AG08395 (cell line): ENCODE results near the gene DNAJB13.
A peak's percentile ranks its signal among the peaks of the same experiment; 100 is the strongest.
"Not testable (repeated sequence)": the region's sequence is repeated elsewhere in the genome, so short reads cannot be mapped to it uniquely, and the experiment has no call there.

Experiments
- DNase-seq: peaks from one replicate; pipeline ENCODE4 v3.0.0; 2012; ENCODE audit warnings: mixed read lengths, low spot score

DNAJB13 gene

DNA sequence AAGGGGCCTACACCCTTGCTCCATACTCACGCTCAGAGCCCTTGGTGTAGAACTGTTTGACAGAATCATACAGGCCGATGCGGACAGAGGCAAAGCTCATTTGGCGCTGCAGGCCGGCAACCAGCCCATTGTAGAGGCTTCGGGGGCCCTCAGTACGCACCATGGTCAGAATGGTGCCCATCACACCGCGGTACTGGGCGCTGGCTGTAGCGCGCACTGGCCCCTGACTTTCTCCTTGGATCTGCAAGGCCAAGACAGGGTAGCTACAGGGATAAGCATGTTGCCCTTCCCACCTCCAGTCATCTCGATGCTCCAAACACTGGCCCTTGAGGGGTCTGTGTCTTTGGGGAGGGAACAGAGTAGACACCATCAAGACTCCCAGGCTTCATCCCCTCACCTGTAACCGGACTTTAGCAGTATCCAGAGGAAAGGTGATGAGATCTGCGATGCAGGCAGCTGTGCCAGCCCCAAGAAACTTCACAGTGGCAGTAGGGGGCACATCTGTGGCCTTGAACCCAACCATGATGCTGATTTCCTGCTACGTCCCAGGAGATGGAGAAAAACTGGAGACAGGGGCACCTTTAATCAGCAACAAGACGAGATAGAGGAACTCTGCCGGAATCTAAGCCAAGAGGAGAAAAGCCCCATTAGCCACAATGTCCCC, 27.2 kb downstream of the DNAJB13 start:
- DNase-seq = no peak

DNA sequence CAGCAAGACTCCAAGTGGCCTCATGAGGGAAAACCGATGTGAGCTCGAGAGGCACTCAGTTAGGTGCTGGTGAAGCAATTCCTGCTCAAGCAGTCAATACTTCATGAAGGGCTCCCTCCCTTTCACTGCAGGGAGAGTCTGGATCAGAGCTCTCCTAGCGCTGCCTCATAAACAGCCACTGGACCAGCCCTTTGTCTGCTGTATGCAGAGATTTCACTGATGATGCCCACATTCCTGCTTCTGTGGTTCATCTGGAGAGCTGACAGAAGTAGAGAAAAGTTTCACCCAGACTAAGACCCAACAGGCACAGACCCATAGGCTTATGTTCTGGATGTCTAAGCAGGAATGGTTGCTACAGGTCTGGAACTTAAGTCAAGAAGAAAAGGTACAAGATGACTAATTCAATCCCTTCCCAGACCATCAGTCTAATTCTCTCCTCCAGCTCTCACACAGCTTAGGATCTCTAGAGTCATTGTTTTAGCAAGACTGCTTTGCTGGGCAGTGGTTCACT, 27.8 kb downstream of the DNAJB13 start:
- DNase-seq = peak; percentile 26

DNA sequence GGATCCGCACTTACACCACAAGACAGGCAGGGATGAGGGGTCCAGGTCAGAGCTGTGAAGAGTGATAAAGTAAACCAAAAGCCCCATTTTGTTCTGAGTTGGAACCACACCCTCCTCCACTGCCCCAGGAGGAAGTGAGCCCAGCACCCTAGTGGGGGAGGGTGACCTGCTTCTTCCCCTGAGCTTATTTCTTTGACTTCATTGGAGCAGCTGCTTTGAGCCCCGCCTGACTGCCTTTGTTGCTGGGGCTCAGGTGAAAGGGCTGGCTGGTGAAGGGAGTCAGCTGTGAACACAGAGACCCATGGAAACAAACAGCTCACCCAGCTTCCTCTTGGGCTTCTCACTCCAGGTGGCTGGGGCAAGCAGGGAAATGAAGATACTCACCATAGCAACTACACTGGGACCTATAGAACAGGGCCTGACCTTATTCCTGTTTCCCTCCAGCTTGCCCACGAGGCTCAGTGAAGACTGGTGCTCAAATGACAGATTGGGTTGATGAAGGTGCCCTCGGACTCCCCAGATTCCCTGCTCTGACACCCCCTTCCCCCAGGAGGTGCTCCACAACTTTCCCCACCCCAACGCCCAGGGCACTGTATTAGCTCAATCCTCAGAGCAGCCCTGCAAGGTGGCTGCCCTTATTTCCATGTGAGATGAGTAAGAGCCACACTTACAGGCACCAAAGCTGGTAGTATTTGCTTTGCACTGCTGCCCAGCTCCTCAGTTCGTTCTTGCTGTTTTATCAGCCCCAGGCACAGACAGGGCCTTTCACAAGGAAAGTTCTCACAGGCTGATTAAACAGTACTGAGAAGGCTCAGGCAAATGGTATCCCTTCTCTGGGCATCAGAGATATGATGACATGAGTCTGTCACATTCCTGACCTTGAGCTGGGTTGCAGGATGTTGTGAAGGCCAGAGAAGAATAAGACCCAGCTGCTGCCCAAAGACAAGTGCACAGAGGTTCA, 29.5 kb downstream of the DNAJB13 start:
- DNase-seq = no peak

DNA sequence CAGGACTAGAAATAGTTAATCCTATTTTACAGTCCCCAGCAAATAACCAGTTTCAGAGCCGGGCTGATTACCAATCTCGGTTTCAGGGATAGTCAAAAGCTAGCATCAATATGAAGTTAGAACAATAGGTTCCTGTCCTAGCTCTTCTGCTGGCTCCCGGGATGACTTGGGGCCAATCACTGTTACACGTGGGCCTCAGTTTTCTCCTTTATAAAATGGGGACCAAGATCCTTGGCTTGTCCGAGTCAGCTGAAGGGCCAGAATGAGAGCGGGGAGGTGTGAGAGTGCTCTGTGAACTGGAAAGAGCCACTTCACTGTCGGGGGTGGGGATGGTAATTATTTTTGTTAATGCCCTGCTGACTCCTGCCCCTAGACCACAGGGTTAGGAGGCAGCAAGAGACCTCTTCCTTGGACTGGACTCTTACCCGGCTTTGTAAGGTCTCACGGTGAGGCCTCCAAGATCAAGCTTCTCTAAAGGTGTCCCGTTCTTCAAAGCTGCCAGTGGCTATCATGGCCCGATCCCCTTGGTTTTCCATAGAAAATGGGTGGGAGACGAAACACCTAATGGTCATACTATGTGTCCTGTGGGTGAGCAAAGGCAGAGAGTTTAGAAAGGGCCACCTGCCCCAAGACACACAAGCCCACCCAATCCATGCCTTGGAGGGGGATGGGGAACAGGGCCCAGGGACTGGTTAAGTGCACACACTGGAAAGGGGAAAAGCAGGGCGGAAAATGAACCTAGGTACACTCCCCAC, 30.4 kb downstream of the DNAJB13 start:
- DNase-seq = no peak

DNA sequence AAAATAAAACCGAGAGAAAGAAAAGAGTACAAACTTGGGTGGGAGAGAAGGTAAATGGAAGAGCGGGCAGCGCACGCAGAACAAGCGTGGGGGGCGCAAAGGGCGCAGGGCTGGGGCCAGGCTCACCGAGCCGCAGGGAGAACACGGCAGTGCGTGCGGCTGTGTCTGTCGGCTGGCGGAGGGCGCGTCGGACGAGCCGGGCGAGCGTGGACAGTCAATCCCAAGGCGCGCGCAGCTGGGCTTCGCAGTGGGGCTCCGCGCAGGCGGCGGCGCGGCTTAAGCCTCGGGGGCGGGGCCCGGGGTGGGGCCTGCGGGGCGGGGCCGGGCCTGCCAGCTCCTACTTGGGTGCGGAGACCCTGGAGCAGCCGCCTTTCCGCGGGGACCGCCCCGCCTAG, 31.8 kb downstream of the DNAJB13 start, which contains the start of gene UCP2:
Gene UCP2 (minus strand): TSS at position 249 of the 395 bp plus-strand sequence. CDS start 4,465 bp downstream, outside the sequence.
- peak; percentile 90 for DNase-seq

DNA sequence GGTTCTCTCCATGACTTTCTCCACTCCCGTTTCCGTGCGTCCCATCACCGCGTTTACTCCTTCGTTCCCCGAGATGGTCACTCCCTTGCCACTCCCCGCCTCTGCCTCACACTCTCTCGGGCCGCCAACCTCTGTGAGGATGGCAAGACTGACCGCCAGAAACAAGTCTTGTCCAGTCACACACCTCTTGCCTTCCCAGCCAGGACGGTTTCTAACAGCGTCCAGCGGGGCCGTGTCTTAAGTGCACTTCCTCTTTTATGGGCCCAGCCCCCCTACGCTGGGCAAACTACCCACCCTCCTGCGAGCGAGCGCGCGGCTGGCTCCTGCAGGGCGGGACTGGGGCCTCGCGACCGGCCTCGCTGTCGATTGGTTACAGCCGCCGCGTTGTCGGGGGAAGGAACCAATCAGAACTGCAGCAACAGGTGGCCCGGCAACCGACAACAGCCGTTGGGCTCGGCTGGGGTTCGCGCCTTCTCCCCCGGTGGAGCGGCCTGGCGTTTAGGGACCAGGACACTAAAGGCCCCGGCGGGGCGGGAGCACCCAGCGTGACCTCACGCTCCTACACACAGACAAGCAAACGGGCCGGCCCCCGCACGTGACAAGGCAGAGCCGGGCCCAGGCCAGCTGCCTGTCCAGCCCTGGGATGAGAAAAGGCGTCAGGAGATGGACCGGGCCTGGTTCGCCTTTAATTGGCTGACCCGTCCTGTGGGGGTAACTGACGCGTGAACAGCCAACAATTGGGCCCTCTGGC, 32.3 kb downstream of the DNAJB13 start:
- DNase-seq = peak; percentile 97

DNA sequence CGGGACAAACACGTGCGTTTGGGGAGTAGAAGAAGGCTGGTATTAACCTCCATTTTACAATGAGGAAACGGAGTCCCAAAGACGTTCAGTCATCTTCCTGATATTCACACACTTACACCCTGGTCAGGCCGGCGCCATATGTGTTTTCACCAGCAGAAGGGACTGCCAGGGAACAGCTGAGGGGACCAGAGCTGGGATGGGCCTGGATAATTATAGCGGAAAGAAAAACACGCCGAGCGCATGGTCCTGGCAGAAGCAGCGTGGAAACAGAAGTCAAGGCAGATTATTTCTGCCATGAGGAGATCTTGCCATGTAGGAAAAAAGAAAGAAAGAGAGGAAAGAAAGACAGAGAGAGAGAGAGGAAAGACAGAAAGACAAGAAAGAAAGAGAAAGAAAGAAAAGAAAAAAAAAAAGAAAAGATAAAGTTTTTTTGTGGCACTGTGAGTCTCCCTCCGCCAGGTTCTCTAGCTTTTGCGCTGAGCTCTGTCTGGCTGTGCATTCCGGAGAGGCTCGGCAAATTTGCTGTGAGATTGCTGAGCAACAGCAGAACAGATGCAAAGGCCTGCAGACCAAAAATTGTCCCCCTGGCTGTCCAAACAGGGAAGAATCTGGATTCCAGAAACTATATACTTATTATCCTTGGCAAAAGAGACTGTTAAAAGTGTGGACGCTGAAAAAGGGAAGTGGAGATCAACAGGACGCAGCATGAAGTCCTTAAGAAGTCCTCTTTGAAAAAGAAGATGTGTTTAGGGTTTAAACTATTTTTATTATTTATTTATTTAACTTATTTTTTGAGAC, 33.1 kb downstream of the DNAJB13 start:
- no peak for DNase-seq

DNA sequence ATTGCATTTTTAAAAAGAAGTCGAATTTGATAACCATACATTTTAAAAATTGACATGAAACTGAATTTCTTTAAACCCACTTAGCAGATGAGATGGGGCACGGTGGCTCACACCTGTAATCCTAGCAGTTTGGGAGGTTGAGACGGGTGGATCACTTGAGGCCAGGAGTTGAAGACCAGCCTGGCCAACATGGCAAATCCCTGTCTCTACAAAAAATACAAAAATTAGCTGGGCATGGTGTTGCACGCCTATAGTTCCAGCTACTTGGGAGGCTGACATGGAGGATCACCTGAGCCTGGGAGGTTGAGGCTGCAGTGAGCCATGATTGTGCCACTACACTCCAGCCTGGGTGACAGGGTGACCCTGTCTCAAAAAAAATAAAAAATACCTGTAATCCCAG, 34.8 kb downstream of the DNAJB13 start:
- not testable (repeated sequence) for DNase-seq

DNA sequence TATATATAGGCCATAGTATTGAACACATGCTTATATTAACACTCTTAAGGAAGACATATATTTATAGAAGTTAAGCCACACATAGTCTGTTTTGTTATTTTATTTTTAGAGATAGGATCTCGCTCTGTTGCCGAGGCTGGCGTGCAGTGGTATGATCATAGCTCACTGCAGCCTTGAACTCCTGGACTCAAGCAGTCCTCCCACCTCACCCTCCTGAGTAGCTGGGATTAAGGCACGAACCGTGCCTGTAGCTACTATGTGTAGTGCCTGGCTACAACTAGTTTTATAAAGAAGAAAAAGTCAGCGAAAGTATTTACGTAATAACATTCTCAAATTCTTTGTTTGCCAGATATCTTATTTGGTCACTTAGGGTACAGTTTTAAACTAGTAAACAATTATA, 37.4 kb downstream of the DNAJB13 start:
- no peak for DNase-seq

DNA sequence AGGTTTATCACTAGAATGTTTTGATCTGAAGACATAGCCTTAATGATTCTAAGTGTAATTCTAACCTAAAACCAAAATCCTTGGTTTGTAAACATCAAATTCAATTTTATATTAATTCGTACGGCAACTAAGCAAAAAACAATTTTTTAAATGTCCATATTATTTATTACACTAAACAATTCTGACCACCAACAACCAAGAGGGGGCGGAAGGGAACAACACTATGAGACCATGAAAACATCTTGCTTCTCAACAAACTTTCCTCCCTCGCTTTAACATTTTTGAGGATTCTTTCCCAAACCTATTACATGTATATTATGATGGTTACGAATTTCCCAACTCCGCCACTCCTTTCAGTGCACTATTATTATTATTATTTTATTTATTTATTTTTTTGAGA, 38.3 kb downstream of the DNAJB13 start:
- no peak for DNase-seq

DNA sequence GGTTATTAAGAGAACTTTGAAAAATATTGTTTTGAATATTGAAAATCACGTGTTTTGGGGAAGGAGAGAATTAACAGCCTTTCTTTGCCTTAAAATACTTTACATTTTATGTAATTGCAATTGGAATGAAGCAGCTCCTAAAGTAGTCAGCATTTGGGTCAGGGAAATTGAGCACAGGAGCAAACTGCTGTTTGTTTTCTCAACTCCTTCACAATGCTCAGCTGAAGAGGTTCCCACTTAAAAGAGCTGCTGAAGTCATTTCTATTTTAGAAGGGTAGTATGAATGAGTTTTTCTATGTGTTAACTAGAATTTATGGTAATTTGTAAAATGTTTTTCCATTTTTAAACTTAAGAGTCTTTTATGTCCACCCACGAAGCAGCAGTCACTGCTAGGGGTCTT, 39.9 kb downstream of the DNAJB13 start:
- DNase-seq = no peak

DNA sequence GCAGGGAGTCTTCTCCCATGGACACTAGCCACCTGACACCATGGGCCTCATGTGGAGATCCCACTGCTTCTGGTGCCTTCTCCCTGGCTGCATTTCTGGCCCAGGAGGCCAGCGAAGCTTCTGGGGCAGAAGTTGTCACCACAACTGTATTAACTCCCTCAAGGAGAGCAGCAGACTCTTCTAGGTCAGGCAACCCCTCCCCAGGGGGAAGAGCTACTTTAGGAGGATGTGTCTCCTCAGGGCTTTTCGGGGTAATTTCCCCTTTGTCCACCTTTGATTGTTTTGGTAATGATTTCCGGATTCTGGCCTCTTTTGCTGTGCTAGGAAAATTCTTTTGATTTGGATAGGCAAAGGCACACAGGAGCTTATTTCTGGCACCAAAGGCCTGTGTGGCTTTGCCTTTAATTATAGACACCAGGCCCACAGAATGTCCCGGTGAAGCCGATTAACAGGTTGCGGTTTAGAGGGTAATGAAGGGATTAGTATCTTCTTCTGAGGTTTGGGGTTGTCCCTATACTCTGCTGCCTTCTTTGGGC, 40.7 kb downstream of the DNAJB13 start:
- DNase-seq = no peak

DNA sequence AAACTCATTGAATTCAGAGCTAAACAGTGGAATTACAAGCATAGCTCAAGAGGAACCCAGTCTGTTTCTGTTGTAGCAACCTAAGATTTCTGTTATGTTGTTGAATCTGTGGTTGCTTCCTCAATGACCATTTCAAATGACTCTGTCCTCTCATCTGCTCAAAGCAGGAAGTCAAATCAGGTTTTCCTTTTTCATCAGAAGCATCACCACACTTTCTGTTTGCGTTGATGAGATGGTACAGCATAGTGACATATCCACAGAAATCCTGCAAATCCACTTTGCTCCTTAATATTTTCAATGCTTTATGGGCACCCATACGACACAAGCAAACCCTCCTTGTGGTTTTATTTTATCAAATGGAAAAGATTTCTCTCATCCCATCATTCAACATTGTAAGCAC, 44.4 kb downstream of the DNAJB13 start:
- no peak for DNase-seq

DNA sequence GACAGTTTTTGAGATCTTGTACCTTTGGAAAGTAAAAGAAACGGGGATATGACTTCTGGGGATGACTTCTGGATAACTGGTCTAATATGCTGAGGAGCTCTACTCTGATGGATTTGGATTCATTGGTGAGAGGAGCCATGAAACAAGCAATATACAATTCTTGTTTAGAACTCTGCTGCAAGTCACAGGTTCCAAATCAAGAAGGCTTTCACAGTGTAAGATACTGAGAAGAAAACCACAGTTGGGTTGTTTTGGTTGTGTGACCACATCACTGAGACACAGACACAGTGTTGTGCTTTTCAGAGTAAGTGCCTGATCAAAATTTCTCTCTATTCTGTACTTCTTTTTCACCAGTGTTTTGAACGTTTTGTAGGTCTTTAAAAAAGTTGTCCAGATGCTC, 44.9 kb downstream of the DNAJB13 start:
- no peak for DNase-seq

DNA sequence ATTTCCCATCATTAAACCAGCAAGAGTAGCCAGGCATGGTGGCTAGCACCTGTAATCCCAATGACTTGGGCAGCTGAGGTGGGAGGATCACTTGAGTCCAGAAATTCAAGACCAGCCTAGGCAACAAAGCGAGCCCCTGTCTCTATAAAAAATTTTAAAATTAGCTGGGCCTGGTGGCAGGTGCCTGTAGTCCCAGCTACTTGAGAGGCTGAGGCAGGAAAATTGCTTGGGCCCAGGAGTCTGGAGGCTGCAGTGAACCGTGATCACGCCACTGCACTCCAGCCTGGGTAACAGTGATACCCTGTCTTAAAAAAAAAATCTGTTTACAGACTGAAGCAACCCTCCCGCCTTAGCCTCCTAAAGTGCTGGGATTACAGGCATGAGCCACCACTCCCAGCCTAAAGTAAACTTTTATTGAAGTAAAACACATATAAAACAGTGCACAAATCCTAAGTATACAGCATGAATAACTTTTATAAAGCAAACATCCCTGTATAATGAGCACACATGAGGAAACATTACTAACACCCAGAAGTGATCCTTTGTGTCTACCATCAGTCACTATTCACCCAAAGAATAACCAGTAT, 45.4 kb downstream of the DNAJB13 start:
- no peak for DNase-seq

DNA sequence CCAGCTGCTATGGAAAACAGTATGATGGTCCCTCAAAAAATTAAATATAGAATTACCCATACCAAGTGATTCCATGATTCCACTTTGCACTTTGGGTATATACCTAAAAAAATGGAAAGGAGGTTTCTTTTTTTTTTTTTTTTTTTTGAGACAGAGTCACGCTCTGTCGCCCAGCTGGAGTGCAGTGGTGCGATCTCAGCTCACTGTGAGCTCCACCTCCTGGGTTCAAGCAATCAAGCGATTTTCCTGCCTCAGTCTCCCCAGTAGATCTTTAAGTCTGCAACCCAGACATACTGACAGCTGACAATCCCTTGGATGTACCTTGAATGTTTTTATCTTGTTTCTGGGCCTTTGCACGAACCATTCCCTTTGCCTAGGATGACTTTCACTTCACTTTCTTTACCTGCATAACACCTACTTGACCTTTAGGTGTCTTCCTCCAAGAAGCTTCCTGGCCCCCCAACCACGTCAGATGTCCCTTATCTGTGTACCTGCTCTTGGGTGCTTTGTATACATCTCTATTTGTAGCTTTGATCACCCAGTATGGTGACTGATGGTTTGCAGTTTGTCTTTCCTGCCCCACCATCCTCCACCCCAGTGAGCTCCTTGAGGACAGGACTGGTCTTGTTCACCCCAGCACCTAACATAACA, 46.4 kb downstream of the DNAJB13 start:
- DNase-seq = no peak

DNA sequence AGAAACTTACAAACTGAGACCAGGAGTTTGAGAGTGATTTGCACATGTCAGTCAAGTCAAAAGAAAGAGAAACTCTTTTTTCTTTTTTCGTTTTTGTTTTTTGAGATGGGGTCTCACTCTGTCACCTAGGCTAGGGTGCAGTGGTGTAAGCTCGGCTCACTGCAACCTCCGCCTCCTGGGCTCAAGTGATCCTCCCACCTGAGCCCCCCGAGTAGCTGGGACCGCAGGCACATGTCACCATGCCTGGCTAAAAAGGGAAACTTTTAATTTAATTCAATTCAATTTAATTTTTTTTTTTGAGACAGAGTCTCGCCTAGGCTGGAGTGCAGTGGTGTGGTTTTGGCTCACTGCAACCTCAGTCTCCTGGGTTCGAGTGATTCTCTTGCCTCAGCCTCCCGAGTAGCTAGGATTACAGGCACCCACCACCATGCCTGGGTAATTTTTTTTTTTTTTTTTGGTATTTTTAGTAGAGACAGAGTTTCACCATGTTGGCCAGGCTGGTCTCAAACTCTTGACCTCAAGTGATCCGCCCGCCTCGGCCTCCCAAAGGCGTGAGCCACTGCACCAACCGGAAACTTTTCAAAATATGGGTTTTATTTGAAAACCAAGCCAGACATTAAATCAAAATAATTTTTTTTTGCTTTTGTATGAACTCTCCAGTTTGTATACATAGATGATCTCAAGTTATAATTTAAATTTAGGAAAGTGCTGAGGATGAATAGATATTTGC, 48.2 kb downstream of the DNAJB13 start:
- no peak for DNase-seq

DNA sequence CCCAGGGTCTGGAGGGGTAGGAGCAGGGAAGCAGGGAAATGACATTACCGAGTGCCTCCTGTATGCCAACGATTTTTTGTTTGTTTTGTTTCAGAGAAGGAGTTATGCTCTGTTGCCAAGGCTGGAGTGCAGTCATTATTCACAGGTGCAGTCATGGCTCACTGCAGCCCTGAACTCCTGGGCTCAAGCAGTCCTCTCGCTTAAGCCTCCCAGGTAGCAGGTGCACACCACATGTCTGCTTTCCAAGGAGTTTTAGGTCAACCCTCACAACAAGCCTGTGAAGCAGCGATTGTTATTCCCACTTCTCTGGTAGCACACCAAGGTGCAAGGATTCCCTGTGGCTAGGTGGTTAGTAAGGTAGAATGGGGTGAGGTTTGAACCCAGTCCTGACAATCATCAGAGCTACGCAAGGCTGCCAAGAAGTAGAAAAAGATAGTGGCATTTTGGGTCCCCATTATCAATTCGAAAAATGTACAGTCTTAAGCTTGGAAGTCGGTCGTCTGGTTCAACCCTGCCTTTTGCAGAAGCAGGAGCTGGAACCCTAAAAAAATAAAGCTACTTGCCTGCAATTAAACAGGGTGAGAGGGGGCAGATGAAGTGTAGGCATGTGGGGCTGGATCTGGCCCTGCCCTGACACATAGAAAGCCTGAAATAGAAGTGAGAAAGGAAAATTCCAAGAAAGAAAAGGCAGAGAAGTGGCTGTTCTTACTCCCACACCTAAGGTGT, 48.9 kb downstream of the DNAJB13 start:
- DNase-seq = no peak
